HepG2 (cell line): Measurements from ENCODE around the gene UBASH3A. TPM values are rescaled to one million over a fixed set of nuclear protein-coding genes. Genes with fewer than 3 reads are reported as not detected.

Experiments
- FOXA3 ChIP-seq: IDR thresholded peaks from 2 replicates; pipeline ENCODE4 v1.6.1; 2016; ENCODE audit warnings: missing genetic modification reagents, missing compliant biosample characterization
- FOXK2 ChIP-seq: fragments of 450-650 bp; IDR thresholded peaks from 2 replicates; pipeline ENCODE4 v1.6.1; 2016
- GATAD2A ChIP-seq: IDR thresholded peaks from 2 replicates; pipeline ENCODE4 v1.6.1; 2016
- GLI4 ChIP-seq: sonication (generic); formaldehyde crosslinking; IDR thresholded peaks from 2 replicates; pipeline ENCODE4 v1.5.1; 2020; ENCODE audit warnings: missing genetic modification reagents, mild to moderate bottlenecking, moderate library complexity, borderline replicate concordance
- HCFC1 ChIP-seq: fragments of 150-350 bp; IDR thresholded peaks from 2 replicates; pipeline ENCODE4 v1.6.1; 2014; ENCODE audit warnings: low read depth, low read length
- MAFK ChIP-seq, 2 experiments: IDR thresholded peaks in 1 of 2; conservative IDR thresholded peaks in 1 of 2; 2 replicates each; pipeline ENCODE4 v1.6.1; 2011; ENCODE audit warnings: improper control_type of control experiment in 2 of 2, low read length in 2 of 2
- PAWR ChIP-seq: sonication (generic); formaldehyde crosslinking; IDR thresholded peaks from 2 replicates; pipeline ENCODE4 v1.4.0; 2020; ENCODE audit warnings: missing genetic modification reagents, mild to moderate bottlenecking, borderline replicate concordance
- PHB2 ChIP-seq: fragments of 450-650 bp; IDR thresholded peaks from 2 replicates; pipeline ENCODE4 v1.6.1; 2018; ENCODE audit not compliant: partially characterized antibody
- TCF12 ChIP-seq, 2 experiments: fragments of 450-650 bp in 1 of 2; sonication (generic) in 1 of 2; formaldehyde crosslinking in 1 of 2; IDR thresholded peaks; 2 replicates each; pipeline versions ENCODE4 v1.6.1 to v1.8.0; 2017 to 2022; ENCODE audit warnings: antibody characterized with exemption in 1 of 2, mild to moderate bottlenecking in 1 of 2, missing genetic modification reagents in 1 of 2, moderate library complexity in 1 of 2
- ZFP37 ChIP-seq: sonication (generic); formaldehyde crosslinking; IDR thresholded peaks from 2 replicates; pipeline ENCODE4 v1.4.0; 2020; ENCODE audit warnings: missing genetic modification reagents, borderline replicate concordance
- ZNF274 ChIP-seq: sonication (generic); formaldehyde crosslinking; IDR thresholded peaks from 2 replicates; pipeline ENCODE4 v1.5.1; 2020; ENCODE audit warnings: mild to moderate bottlenecking, missing genetic modification reagents
- ZNF598 ChIP-seq: sonication (generic); formaldehyde crosslinking; IDR thresholded peaks from 2 replicates; pipeline ENCODE4 v1.5.1; 2020; ENCODE audit warnings: mild to moderate bottlenecking, missing genetic modification reagents, borderline replicate concordance
- ZNF839 ChIP-seq: sonication (generic); formaldehyde crosslinking; IDR thresholded peaks from 2 replicates; pipeline ENCODE4 v1.4.0; 2020; ENCODE audit warnings: missing genetic modification reagents, mild to moderate bottlenecking, borderline replicate concordance
- ZSCAN21 ChIP-seq: sonication (generic); formaldehyde crosslinking; IDR thresholded peaks from 2 replicates; pipeline ENCODE4 v1.8.0; 2022; ENCODE audit warnings: mild to moderate bottlenecking, missing genetic modification reagents, moderate library complexity, borderline replicate concordance
- polyA plus RNA-seq, 8 experiments: library from polyadenylated mRNA; depleted of rRNA in 3 of 8; stranded (reverse) in 7 of 8; unstranded in 1 of 8; fragments of >200 nt; fragmentation: Illumina TruSeq in 4 of 8; extraction: Trizol in 4 of 8; gene quantifications; 2 replicates each; pipeline versions ENCODE4 v1.2.1 to v1.2.3, GENCODE V29; 2011 to 2016; ENCODE audit warnings: low read depth in 4 of 8, missing spikeins in 1 of 8, mixed read lengths in 1 of 8; ENCODE audit not compliant: insufficient read depth in 1 of 8
- total RNA-seq, 5 experiments: library from RNA; depleted of rRNA; stranded (reverse); fragments of >200 nt; fragmentation: Illumina TruSeq; extraction: Trizol; gene quantifications; 2 replicates each; pipeline ENCODE4 v1.2.3, GENCODE V29; 2016; ENCODE audit warnings: low read depth in 1 of 5
- TF ChIP-seq, protein P1 (sequence below): sonication (generic); formaldehyde crosslinking; IDR thresholded peaks from 2 replicates; pipeline ENCODE4 v1.9.0; 2021; ENCODE audit warnings: missing genetic modification reagents, borderline replicate concordance
- TF ChIP-seq, protein P2 (sequence below): sonication (generic); formaldehyde crosslinking; IDR thresholded peaks from 2 replicates; pipeline ENCODE4 v1.4.0; 2020; ENCODE audit warnings: missing genetic modification reagents, mild to moderate bottlenecking, borderline replicate concordance
- TF ChIP-seq, protein P3 (sequence below): sonication (generic); formaldehyde crosslinking; IDR thresholded peaks from 2 replicates; pipeline ENCODE4 v1.5.0; 2020; ENCODE audit warnings: mild to moderate bottlenecking, missing genetic modification reagents
- TF ChIP-seq, protein P4 (sequence below): sonication (generic); formaldehyde crosslinking; IDR thresholded peaks from 2 replicates; pipeline ENCODE4 v1.5.1; 2020; ENCODE audit warnings: mild to moderate bottlenecking, missing genetic modification reagents
- TF ChIP-seq, protein P5 (sequence below): IDR thresholded peaks from 2 replicates; pipeline ENCODE4 v1.6.1; 2016

UBASH3A gene
- total and polyA plus RNA-seq, 2 of the 13 experiments (the other 11 are each of a cell fraction or from before 2014, with no cell fraction given): not detected

DNA sequence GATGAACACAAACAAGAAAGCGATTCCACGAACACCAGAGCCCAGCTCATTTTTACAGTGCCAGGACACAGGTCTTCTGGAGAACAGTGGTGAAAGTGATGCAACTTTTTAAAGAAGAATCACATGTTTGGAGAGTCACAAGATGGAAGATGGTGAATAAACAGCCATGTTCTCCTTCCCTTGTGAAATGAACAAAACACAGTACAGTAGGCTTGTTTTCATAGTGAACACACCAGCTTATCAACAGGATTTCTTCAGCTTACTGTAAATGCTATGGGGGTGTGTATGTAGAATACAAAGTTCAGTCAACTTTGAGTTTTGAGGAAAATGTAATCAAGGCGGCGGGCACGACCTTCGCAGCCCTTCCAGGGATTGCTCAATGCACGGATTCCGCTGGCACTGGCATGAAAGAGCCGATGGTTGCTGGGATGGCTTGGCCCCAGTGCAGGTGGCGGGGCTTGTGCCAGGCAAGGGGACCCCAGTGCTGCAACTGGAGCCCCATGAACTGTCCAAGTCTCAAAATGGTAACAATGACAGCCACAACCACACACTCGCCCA lies 17.6 kb upstream of the UBASH3A start (continued):
- TF ChIP-seq, protein P1, sequence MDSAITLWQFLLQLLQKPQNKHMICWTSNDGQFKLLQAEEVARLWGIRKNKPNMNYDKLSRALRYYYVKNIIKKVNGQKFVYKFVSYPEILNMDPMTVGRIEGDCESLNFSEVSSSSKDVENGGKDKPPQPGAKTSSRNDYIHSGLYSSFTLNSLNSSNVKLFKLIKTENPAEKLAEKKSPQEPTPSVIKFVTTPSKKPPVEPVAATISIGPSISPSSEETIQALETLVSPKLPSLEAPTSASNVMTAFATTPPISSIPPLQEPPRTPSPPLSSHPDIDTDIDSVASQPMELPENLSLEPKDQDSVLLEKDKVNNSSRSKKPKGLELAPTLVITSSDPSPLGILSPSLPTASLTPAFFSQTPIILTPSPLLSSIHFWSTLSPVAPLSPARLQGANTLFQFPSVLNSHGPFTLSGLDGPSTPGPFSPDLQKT: no peak
- TF ChIP-seq, protein P2, sequence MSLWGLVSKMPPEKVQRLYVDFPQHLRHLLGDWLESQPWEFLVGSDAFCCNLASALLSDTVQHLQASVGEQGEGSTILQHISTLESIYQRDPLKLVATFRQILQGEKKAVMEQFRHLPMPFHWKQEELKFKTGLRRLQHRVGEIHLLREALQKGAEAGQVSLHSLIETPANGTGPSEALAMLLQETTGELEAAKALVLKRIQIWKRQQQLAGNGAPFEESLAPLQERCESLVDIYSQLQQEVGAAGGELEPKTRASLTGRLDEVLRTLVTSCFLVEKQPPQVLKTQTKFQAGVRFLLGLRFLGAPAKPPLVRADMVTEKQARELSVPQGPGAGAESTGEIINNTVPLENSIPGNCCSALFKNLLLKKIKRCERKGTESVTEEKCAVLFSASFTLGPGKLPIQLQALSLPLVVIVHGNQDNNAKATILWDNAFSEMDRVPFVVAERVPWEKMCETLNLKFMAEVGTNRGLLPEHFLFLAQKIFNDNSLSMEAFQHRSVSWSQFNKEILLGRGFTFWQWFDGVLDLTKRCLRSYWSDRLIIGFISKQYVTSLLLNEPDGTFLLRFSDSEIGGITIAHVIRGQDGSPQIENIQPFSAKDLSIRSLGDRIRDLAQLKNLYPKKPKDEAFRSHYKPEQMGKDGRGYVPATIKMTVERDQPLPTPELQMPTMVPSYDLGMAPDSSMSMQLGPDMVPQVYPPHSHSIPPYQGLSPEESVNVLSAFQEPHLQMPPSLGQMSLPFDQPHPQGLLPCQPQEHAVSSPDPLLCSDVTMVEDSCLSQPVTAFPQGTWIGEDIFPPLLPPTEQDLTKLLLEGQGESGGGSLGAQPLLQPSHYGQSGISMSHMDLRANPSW (CRISPR knock-in tag): no peak
- TF ChIP-seq, protein P3, sequence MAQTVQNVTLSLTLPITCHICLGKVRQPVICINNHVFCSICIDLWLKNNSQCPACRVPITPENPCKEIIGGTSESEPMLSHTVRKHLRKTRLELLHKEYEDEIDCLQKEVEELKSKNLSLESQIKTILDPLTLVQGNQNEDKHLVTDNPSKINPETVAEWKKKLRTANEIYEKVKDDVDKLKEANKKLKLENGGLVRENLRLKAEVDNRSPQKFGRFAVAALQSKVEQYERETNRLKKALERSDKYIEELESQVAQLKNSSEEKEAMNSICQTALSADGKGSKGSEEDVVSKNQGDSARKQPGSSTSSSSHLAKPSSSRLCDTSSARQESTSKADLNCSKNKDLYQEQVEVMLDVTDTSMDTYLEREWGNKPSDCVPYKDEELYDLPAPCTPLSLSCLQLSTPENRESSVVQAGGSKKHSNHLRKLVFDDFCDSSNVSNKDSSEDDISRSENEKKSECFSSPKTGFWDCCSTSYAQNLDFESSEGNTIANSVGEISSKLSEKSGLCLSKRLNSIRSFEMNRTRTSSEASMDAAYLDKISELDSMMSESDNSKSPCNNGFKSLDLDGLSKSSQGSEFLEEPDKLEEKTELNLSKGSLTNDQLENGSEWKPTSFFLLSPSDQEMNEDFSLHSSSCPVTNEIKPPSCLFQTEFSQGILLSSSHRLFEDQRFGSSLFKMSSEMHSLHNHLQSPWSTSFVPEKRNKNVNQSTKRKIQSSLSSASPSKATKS (CRISPR knock-in tag): peak; percentile 71; the same call in 1 of the 2 replicates
- TF ChIP-seq, protein P4, sequence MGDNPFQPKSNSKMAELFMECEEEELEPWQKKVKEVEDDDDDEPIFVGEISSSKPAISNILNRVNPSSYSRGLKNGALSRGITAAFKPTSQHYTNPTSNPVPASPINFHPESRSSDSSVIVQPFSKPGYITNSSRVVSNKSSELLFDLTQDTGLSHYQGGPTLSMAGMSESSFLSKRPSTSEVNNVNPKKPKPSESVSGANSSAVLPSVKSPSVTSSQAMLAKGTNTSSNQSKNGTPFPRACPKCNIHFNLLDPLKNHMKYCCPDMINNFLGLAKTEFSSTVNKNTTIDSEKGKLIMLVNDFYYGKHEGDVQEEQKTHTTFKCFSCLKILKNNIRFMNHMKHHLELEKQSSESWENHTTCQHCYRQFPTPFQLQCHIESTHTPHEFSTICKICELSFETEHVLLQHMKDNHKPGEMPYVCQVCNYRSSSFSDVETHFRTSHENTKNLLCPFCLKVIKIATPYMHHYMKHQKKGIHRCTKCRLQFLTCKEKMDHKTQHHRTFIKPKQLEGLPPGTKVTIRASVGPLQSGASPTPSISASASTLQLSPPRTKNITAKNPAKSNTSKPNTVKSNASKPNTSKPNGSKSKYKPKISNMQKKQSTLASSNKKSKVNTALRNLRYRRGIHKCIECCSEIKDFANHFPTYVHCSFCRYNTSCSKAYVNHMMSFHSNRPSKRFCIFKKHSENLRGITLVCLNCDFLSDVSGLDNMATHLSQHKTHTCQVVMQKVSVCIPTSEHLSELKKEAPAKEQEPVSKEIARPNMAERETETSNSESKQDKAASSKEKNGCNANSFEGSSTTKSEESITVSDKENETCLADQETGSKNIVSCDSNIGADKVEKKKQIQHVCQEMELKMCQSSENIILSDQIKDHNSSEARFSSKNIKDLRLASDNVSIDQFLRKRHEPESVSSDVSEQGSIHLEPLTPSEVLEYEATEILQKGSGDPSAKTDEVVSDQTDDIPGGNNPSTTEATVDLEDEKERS (CRISPR knock-in tag): peak; percentile 66; the same call in 1 of the 2 replicates
- peak; percentile 98 for TF ChIP-seq FOXA3 (CRISPR knock-in tag)
- TF ChIP-seq PAWR (CRISPR knock-in tag): 0 out of 2 replicates have a peak, but pooled peaks have one; percentile 37
- no peak for TF ChIP-seq GLI4
- no peak for TF ChIP-seq PHB2
- peak; percentile 78 for TF ChIP-seq ZSCAN21
- no peak for TF ChIP-seq MAFK (conservative IDR thresholded peaks at IDR 0.05 in 1 of 2, IDR thresholded peaks at IDR 0.05 in 1 of 2; ENCODE audit: low read length in 2 of 2)
- no peak for TF ChIP-seq HCFC1
- TF ChIP-seq ZNF839 (CRISPR knock-in tag): no peak
- no peak for TF ChIP-seq ZFP37 (CRISPR knock-in tag)
- peak; percentile 98 for TF ChIP-seq GATAD2A (CRISPR knock-in tag)
- TF ChIP-seq, protein P5, sequence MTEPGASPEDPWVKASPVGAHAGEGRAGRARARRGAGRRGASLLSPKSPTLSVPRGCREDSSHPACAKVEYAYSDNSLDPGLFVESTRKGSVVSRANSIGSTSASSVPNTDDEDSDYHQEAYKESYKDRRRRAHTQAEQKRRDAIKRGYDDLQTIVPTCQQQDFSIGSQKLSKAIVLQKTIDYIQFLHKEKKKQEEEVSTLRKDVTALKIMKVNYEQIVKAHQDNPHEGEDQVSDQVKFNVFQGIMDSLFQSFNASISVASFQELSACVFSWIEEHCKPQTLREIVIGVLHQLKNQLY (CRISPR knock-in tag): peak; percentile 77; the same call in 1 of the 2 replicates
- 0 out of 2 replicates have a peak, but pooled peaks have one; percentile 2 for TF ChIP-seq ZNF274 (CRISPR knock-in tag)
- TF ChIP-seq TCF12 (IDR thresholded peaks at IDR 0.05): no peak
- no peak for TF ChIP-seq TCF12 (CRISPR knock-in tag; IDR thresholded peaks at IDR 0.05)
- peak; percentile 85 for TF ChIP-seq FOXK2
- no peak for TF ChIP-seq ZNF598 (CRISPR knock-in tag)
